ENCODE data around the gene PPP1R13L. TPM values are rescaled to one million over a fixed set of nuclear protein-coding genes. Genes with fewer than 3 reads are reported as not detected.

PPP1R13L gene
- total and polyA plus RNA-seq, 2 donors (not counting 1 experiment from before 2014, with no cell fraction given): 3.0 to 5.8 TPM

DNA sequence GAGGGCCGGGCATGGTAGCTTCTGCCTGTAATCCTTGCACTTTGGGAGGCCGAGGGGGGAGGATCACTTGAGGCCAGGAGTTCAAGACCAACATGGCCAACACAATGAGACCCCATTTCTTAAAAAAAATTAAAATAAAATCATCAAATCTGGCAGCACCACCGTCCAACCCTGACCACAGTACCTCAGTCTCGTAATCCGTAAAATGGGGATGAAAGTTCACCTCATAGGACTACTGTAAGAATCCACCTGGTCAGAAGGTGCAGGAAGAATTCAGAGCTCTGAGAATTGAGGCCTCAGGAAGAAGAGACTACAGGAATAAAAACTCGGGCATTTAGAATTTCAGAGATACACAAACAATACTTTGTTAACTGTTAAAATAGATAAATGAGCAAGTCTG, 3.1 kb downstream of the PPP1R13L start:
- H3K36me3 ChIP-seq (ENCODE audit: control insufficient read depth, insufficient read depth, low read length): no peaks in the 10 kb centered on the region
- no peak overlapping the region for H3K9ac ChIP-seq (ENCODE audit: insufficient read depth, low read length)
- TF ChIP-seq EZH2 (IDR thresholded peaks at IDR 0.05; ENCODE audit: low read length, missing control alignments): no peak
- no peak for TF ChIP-seq CTCF (conservative IDR thresholded peaks at IDR 0.05 in 1 of 2, IDR thresholded peaks at IDR 0.05 in 1 of 2; ENCODE audit: low read depth in 1 of 2, low read length in 2 of 2)
- no peaks in the 10 kb centered on the region for H4K20me1 ChIP-seq (ENCODE audit: control insufficient read depth, extremely low read depth, insufficient read depth, low read length)
- DNase-seq (ENCODE audit: low read depth in 2 of 2): no peak
- H3K27me3 ChIP-seq (ENCODE audit: control insufficient read depth, insufficient read depth, low read length): no peaks in the 10 kb centered on the region
- H3K4me3 ChIP-seq (replicated peaks in 1 of 4; ENCODE audit: control extremely low read depth in 1 of 4, insufficient read depth in 1 of 4, low read depth in 3 of 4, low read length in 4 of 4): no peak overlapping the region
- no peaks in the 10 kb centered on the region for H3K9me3 ChIP-seq (ENCODE audit: control insufficient read depth, insufficient read depth, low read depth, low read length)
- H3K4me2 ChIP-seq (ENCODE audit: extremely low read depth, insufficient read depth, low read length): no peak overlapping the region
- no peak overlapping the region for H2AFZ ChIP-seq (ENCODE audit: low read length)
- peaks cover 8% of the 10 kb centered on the region for H3K4me1 ChIP-seq (ENCODE audit: control insufficient read depth, extremely low read depth, insufficient read depth, low read length)
- H3K27ac ChIP-seq (ENCODE audit: insufficient read depth, low read length): no peak overlapping the region
- H3K79me2 ChIP-seq (ENCODE audit: control insufficient read depth, insufficient read depth, low read length): peaks cover 1% of the 10 kb centered on the region

- H3K4me3 ChIP-seq (replicated peaks in 1 of 4; ENCODE audit: control extremely low read depth in 1 of 4, insufficient read depth in 1 of 4, low read depth in 3 of 4, low read length in 4 of 4): no peak overlapping the region
- H3K79me2 ChIP-seq (ENCODE audit: control insufficient read depth, insufficient read depth, low read length): no peaks in the 10 kb centered on the region
- peaks cover 8% of the 10 kb centered on the region for H3K4me1 ChIP-seq (ENCODE audit: control insufficient read depth, extremely low read depth, insufficient read depth, low read length)
- H3K9ac ChIP-seq (ENCODE audit: insufficient read depth, low read length): no peak overlapping the region
- no peaks in the 10 kb centered on the region for H4K20me1 ChIP-seq (ENCODE audit: control insufficient read depth, extremely low read depth, insufficient read depth, low read length)
- no peak overlapping the region for H3K27ac ChIP-seq (ENCODE audit: insufficient read depth, low read length)
- H3K9me3 ChIP-seq (ENCODE audit: control insufficient read depth, insufficient read depth, low read depth, low read length): no peaks in the 10 kb centered on the region
- no peak for TF ChIP-seq EZH2 (IDR thresholded peaks at IDR 0.05; ENCODE audit: low read length, missing control alignments)
- TF ChIP-seq CTCF (conservative IDR thresholded peaks at IDR 0.05 in 1 of 2, IDR thresholded peaks at IDR 0.05 in 1 of 2; ENCODE audit: low read depth in 1 of 2, low read length in 2 of 2): no peak
- no peak overlapping the region for H2AFZ ChIP-seq (ENCODE audit: low read length)
- H3K36me3 ChIP-seq (ENCODE audit: control insufficient read depth, insufficient read depth, low read length): no peaks in the 10 kb centered on the region
- H3K4me2 ChIP-seq (ENCODE audit: extremely low read depth, insufficient read depth, low read length): no peak overlapping the region
- no peak for DNase-seq (ENCODE audit: low read depth in 2 of 2)
- H3K27me3 ChIP-seq (ENCODE audit: control insufficient read depth, insufficient read depth, low read length): no peaks in the 10 kb centered on the region
Measured at GRCh38 chr19:45400192-45400591, 4.7 kb downstream of the PPP1R13L start.

GRCh38 chr19:45395821-45396617, 8.8 kb downstream of the PPP1R13L start:
- Histone ChIP-seq H3K4me3 (replicated peaks in 1 of 4; ENCODE audit: control extremely low read depth in 1 of 4, insufficient read depth in 1 of 4, low read depth in 3 of 4, low read length in 4 of 4) (no peak overlapping the region), H3K4me2 (ENCODE audit: extremely low read depth, insufficient read depth, low read length) (no peak overlapping the region), H3K9me3 (ENCODE audit: control insufficient read depth, insufficient read depth, low read depth, low read length) (no peaks in the 10 kb centered on the region), H3K27ac (ENCODE audit: insufficient read depth, low read length) (no peak overlapping the region), H3K9ac (ENCODE audit: insufficient read depth, low read length) (no peak overlapping the region), H4K20me1 (ENCODE audit: control insufficient read depth, extremely low read depth, insufficient read depth, low read length) (no peaks in the 10 kb centered on the region), H3K27me3 (ENCODE audit: control insufficient read depth, insufficient read depth, low read length) (no peaks in the 10 kb centered on the region), H3K36me3 (ENCODE audit: control insufficient read depth, insufficient read depth, low read length) (no peaks in the 10 kb centered on the region), H2AFZ (ENCODE audit: low read length) (no peak overlapping the region), H3K79me2 (ENCODE audit: control insufficient read depth, insufficient read depth, low read length) (no peaks in the 10 kb centered on the region), H3K4me1 (ENCODE audit: control insufficient read depth, extremely low read depth, insufficient read depth, low read length) (no peaks in the 10 kb centered on the region)
- TF ChIP-seq EZH2 (IDR thresholded peaks at IDR 0.05; ENCODE audit: low read length, missing control alignments): no peak
- TF ChIP-seq CTCF (conservative IDR thresholded peaks at IDR 0.05 in 1 of 2, IDR thresholded peaks at IDR 0.05 in 1 of 2; ENCODE audit: low read depth in 1 of 2, low read length in 2 of 2): no peak
- DNase-seq (ENCODE audit: low read depth in 2 of 2): no peak
